Right lobe of liver (tissue), 6 donors: ENCODE results near the gene FOXP1. TPM values are rescaled to one million over a fixed set of nuclear protein-coding genes. Genes with fewer than 3 reads are reported as not detected.

ENCODE experiments used
- ATAC-seq, 4 donors: fragments of 200-7000 bp; cut with Tn5 transposase; one replicate each; pipeline ENCODE4 v1.9.1; 2020; ENCODE audit warnings: mild to moderate bottlenecking in 4 of 4, moderate library complexity in 4 of 4
- DNase-seq, 3 donors: peaks; one replicate each; pipeline ENCODE4 v3.0.0-alpha.2; 2020
- H3K27ac ChIP-seq, 3 donors: fragments of 200-600 bp; one replicate each; pipeline ENCODE4 v1.8.0; 2022
- H3K27me3 ChIP-seq, 2 donors: fragments of 200-600 bp; one replicate each; pipeline ENCODE4 v1.8.0; 2022
- H3K36me3 ChIP-seq, 4 donors: fragments of 200-600 bp; sonication (generic) in 1 of 4; one replicate each; pipeline versions ENCODE4 v1.5.1 to v1.8.0; 2017 to 2022; ENCODE audit warnings: control low read depth in 1 of 4
- H3K4me1 ChIP-seq, 4 donors: fragments of 200-600 bp; sonication (generic) in 1 of 4; one replicate each; pipeline versions ENCODE4 v1.5.1 to v1.8.0; 2017 to 2022; ENCODE audit warnings: control low read depth in 1 of 4
- H3K4me3 ChIP-seq, 3 donors: fragments of 200-600 bp; one replicate each; pipeline ENCODE4 v1.8.0; 2022
- H3K9me3 ChIP-seq, 4 donors: fragments of 200-600 bp; sonication (generic) in 1 of 4; one replicate each; pipeline versions ENCODE4 v1.5.1 to v1.8.0; 2017 to 2022; ENCODE audit warnings: control low read depth in 1 of 4
- CTCF ChIP-seq, 4 donors: fragments of 200-600 bp in 3 of 4; fragments of 450-650 bp in 1 of 4; IDR thresholded peaks; one replicate each; pipeline versions ENCODE4 v1.5.1 to v1.8.0; 2016 to 2022; ENCODE audit warnings: antibody characterized with exemption in 4 of 4, mild to moderate bottlenecking in 2 of 4
- POLR2A ChIP-seq: fragments of 450-650 bp; IDR thresholded peaks from one replicate; pipeline ENCODE4 v1.6.1; 2017; ENCODE audit warnings: antibody characterized with exemption, mild to moderate bottlenecking
- WGBS: methylation state at CpG from one replicate; pipeline ENCODE4 v1.1.6; 2018; ENCODE audit warnings: low coverage, low lambda C conversion rate; ENCODE audit not compliant: insufficient coverage; ENCODE audit errors: missing lambda C conversion rate; 5-methylcytosine and 5-hydroxymethylcytosine counted together
- intact Hi-C, 2 donors: fragments of 100-400 bp; cut with DNase I; formaldehyde crosslinking; loops; one replicate each; pipeline versions ENCODE4 v1.11.2 to v1.14.1; 2022
- total RNA-seq, 6 experiments: library from RNA; depleted of rRNA in 2 of 6; stranded (reverse); fragments of >200 nt in 2 of 6; fragmentation: NEBNext Ultra II Directional in 3 of 6; extraction: Animal tissue kit (Norgen Biotek cat#: 25700) in 3 of 6; gene quantifications; one replicate each; pipeline versions ENCODE4 v1.1.0 to v1.2.4, GENCODE V29; 2016 to 2023
- donor health status: DM: no; HTN: yes; CAD: no.
- donor health status: DM: no; HTN: no; CAD: no.
- donor health status: DM: no; HTN: no; CAD: no.
- donor health status: DM: no; HTN: yes; CAD: no.
- donor health status: DM: no; HTN: yes; CAD: no.

The FOXP1 gene
- total RNA-seq, 6 experiments from 2014 or later = 26.7 to 47.7 (median 35.2) TPM

DNA sequence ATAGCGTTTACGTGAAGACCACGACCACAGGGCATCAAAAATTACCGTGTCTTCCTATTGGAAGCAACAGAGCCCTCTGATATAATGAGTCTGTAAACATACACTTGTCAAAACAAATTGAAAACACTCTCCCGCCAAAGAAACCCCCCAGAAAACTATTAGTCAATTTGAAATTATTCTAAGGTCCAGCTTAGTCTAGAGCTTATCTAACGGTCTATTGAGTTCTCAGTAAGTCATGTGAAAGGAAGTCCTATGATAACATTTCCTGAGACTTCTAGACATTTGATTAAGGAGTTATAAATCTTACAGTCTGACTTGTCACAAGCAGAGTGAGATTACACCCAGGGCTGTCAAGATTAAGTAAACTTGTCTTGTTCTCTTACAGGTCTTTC, 356.3 kb downstream of the FOXP1 start:
- no peaks in the 10 kb centered on the region for H3K27me3 ChIP-seq
- no peaks in the 10 kb centered on the region for H3K9me3 ChIP-seq
- H3K4me1 ChIP-seq = no peaks in the 10 kb centered on the region
- ATAC-seq (peak; percentile 12 to 62 (median 45)), DNase-seq (no peak)
- H3K4me3 ChIP-seq = no peak overlapping the region
- H3K27ac ChIP-seq = peak overlapping the region in 2 of 3 donors; percentile 17 to 41
- H3K36me3 ChIP-seq = no peaks in the 10 kb centered on the region
- TF ChIP-seq CTCF (IDR thresholded peaks at IDR 0.05) (no peak), POLR2A (no peak)
- WGBS = 36% methylated on average over 6 of the region's 6 CpGs
- intact Hi-C loops = no loop called here

DNA sequence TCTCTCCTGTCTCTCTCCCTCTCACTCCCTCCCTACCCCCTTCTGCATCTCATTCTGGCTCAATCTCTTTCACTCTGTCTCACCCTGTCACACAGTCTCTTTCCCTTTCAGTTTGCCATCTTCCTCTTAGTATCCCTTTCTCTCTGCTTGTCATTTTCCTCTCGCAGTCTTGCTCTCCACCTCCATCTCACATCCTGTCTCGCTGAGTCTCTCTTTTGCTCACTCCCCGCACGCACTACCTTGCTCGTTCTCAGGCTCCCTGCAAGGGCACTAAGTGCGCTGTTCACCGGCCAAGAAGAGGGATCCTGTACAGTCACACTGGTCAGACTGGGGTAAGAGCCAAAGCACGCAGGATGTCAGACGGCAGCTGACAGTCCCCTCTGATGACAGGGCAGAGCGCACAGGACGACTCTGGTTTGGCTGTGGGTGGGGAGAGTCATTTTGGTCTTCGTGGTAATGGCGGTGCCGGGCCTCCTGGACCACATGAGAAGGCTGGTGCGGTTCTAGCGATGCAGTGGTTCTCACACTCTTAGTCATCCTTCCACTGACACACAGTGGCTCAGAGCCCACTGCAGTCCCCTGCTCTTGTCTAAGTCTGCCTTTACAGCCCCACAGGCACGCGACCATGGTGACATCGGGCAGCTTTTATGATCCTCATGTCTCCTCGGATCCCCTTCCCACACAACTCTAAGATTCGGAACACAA, 356.8 kb downstream of the FOXP1 start:
- ATAC-seq (peak; percentile 69 to 80 (median 71)), DNase-seq (no peak)
- Histone ChIP-seq H3K27ac (peak overlapping the region in 2 of 3 donors; percentile 17 to 41), H3K4me3 (no peak overlapping the region), H3K4me1 (no peaks in the 10 kb centered on the region), H3K9me3 (no peaks in the 10 kb centered on the region), H3K36me3 (no peaks in the 10 kb centered on the region), H3K27me3 (no peaks in the 10 kb centered on the region)
- intact Hi-C loops = no loop called here
- 46% methylated on average over 16 of the region's 21 CpGs for WGBS
- TF ChIP-seq POLR2A (no peak), CTCF (IDR thresholded peaks at IDR 0.05) (no peak)

GRCh38 chr3:71225951-71226564, 357.5 kb downstream of the FOXP1 start:
- ATAC-seq (peak in 1 of 4 donors; percentile 11), DNase-seq (no peak)
- H3K27ac ChIP-seq = no peak overlapping the region
- intact Hi-C loops = no loop called here
- TF ChIP-seq CTCF (IDR thresholded peaks at IDR 0.05) = no peak
- no peak for TF ChIP-seq POLR2A
- no peaks in the 10 kb centered on the region for H3K36me3 ChIP-seq
- H3K4me1 ChIP-seq = no peaks in the 10 kb centered on the region
- no peaks in the 10 kb centered on the region for H3K9me3 ChIP-seq
- WGBS = 58% methylated on average over 3 of the region's 4 CpGs
- no peak overlapping the region for H3K4me3 ChIP-seq
- H3K27me3 ChIP-seq = no peaks in the 10 kb centered on the region

DNA sequence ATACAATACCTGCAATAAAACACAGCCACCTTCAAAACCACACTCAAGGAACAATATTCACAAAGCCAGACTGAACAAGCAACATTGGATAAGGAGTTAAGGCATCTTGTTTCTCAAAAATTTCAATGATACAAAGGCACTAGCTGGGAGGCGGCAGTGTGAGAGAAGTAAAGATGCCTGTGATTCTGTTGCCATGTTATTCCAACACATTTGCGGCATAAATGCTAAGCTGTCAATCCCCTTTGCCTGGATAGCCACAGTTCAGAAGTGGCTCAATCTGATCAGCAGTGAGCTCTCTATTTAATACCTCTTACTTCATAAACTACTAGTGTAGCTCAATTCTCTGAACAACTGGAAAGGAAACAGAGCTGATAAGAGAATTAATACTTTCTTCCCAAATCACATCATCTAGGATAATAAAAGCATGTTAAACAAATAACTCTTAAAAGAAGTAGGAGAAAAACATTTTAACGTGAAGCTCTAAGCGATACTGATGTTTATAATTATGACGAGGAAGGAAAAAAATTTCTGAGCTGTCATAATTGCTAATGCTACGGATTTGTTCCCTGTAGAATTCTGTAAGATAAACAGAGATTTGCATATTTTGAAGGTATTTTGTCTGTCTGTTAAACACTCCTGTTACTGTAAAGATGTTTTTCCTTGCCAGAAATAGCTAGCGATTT, 358.4 kb downstream of the FOXP1 start:
- ATAC-seq = no peak
- DNase-seq = no peak
- no peaks in the 10 kb centered on the region for H3K9me3 ChIP-seq
- no peaks in the 10 kb centered on the region for H3K36me3 ChIP-seq
- WGBS = 82% methylated on average over 7 of the region's 7 CpGs
- intact Hi-C loops = no loop called here
- TF ChIP-seq POLR2A (no peak), CTCF (IDR thresholded peaks at IDR 0.05) (no peak)
- no peaks in the 10 kb centered on the region for H3K4me1 ChIP-seq
- no peaks in the 10 kb centered on the region for H3K27me3 ChIP-seq
- H3K4me3 ChIP-seq = no peak overlapping the region
- H3K27ac ChIP-seq = no peak overlapping the region
